Stimulated activated CD8-positive, alpha-beta memory T cell treated with anti-CD3 and anti-CD28 coated beads, Interleukin-15, amount 100 ng/mL, for 48 hours (primary cell): ENCODE data around the gene ZNF417.
"Not testable (repeated sequence)": the region's sequence is repeated elsewhere in the genome, so short reads cannot be mapped to it uniquely, and the experiment has no call there.

Source experiments
- DNase-seq, 2 donors: peaks; one replicate each; pipeline ENCODE4 v3.0.0-alpha.2; 2020; ENCODE audit warnings: low read depth in 2 of 2

The ZNF417 gene

DNA sequence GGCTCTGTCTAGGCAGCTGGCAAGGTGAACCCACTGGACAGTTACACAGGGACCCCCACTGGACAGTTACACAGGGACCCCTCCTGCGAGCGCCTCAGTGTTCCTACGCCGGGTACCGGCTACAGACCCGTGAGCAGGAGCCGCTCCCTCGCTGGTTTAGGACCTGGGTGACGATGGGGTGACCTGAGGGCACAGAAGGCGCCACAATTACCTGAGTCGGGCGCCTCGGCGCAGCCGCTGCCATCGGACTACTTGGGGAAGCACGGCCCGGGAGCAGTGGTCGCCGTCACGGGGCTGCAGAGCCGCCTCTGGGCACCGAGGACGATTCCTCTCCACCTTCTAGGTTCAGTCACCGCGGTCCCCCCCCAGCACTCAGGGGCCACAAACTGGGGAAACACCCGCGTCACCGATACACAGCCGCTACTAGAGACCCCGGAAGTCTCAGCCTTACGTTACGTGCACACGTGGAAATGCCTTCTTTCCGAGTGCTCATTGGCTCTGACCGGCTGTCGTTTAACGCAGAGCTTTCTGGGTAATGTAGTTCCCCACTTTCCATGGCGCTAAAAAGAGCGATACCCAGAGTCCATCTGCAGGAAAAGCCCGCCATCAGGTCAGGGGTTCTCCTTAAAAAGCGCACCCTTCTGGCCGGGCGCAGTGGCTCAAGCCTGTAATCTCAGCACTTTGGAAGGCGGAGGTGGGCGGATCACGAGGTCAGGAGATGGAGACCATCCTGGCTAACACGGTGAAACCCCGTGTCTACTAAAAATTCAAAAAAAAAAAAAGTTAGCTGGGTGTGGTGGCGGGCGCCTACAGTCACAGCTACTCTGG, at the start of gene ZNF417:
Gene ZNF417, minus strand, starts transcription at position 425 of the 828 bp plus-strand sequence. Its CDS starts 181 bp downstream, at position 244.
- peak; percentile 72 to 81 for DNase-seq

DNA sequence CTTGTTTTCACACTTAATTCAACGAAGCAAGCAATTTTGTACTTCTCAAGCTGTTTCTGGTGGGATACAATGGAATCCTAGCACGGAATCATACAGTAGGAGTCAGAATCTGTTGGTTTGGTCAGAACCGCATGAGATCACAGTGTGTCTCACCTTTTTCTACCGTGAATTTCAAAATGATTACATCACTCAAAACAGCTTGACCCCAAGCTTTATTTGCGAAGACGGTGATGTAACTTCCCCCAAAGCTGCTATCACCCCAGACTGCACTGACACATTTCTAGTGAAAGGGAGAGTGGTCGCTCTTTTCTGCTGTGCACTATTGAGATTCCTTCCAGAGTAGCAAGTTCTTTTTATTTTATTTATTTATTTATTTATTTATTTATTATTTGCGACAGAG, 48.4 kb upstream of the ZNF417 start:
- DNase-seq: no peak

DNA sequence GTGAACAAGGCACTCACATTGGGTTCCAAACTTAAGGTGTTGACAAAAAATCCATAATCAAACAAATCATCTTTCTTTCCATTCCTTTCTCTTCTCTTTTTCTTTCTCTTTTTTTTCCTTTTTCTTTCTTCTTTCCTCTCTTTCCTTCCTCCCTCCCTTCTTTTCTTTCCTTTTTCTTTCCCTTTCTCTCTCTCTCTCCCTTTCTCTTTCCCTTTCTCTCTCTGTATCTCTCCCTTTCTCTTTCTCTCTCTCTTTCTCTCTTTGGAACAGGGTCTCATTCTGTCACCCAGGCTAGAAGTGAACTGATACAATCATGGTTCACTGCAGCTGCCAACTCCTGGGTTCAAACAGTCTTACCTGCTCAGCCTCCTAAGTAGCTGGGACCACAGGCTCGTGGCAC, 45.4 kb upstream of the ZNF417 start:
- no peak for DNase-seq

DNA sequence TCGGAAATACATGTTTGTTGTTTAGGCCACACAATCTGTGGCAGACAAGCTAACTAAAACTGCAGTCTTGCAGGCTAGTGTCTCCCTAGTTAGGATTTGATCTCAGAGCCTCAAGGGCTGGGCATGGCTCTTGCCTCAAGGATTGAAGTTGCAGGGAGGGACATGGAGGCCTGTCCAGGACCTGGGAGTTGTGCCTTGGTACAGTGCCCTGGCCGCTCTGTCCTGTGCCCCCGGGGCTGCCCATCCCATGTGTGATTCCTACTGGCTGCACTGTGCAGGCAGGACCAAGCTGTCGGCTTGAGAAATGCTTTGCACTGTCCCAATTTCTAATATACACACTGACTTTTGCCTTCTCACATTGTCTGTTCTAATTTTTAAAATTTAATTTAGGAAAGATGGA, 38.6 kb upstream of the ZNF417 start:
- no peak for DNase-seq

DNA sequence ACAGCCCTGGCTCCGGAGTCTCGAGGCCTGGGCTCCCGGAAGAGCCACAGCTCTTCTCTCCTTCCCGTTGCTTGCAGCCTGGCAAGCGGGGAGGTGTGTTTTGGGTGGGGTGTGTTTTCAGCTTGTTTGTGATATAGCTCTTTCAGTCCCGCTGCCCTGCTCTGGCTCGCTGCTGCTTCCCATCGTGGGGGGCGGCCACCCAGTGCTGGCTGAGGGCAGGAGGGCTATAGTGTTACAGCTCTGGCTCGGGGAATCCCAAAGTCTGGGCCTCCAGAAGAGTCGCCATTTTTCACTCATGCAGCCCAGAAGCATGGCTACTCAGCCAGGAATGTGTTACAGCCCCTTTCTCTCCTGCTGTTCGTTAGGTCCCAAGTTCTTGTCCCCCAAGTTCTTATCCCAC, 33.3 kb upstream of the ZNF417 start:
- no peak for DNase-seq

DNA sequence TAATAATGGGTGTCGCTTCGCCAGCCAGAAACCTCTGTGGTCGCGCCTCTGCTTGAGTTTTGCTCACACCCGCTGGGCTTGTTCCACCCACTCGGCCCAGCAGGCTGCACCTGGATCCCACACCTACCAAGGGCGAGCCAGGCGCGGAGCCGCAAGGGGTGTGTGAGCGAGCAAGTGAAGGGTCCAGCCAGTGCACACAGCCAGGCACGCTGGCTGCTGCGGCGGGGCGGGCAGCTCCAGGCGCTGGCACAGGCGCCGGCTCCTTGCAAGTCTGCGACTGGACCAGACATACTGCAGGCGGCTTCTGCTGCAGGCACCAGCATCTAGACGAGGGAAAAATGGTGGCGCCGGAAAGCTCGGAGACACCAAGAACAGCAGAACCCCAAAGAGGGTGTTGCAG, 32.9 kb upstream of the ZNF417 start:
- DNase-seq: no peak

DNA sequence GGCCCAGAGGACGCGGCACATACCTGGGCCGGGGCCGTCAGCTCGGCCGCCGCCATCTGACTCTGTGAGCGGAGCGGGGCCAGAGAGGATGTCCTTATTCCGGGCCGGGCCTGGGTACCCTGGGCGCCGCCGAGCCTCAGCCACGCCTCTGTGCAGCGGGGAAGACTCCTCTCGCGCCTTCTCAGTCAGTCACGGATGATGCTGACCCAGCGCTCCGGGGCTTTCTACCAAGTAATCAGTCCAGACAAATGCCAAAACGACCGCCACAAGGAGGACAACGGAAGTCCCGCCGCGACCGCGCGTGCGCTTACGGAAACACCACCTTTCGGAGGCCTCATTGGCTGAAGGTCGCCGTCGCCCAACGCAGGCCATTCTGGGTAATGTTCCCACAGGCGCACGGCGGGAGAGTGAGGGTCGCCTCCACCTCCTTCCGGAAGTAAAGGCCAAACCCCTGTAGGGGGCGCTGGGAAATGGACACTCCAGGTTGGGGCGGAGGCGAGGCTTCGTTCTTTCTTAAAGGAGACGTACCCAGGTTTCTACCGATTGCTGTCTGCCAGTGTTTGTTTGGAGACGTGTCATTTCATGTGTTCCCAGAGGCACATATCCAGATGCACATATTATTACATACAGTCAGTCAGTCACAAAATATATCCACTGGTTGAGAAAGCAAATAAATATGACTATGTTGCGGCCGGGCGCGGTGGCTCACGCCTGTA, 31.2 kb upstream of the ZNF417 start, which contains the start of gene ZNF256:
Gene ZNF256, minus strand, starts transcription at position 288 of the 716 bp plus-strand sequence. Its CDS starts 232 bp downstream, at position 56.
- peak; percentile 83 to 89 for DNase-seq

DNA sequence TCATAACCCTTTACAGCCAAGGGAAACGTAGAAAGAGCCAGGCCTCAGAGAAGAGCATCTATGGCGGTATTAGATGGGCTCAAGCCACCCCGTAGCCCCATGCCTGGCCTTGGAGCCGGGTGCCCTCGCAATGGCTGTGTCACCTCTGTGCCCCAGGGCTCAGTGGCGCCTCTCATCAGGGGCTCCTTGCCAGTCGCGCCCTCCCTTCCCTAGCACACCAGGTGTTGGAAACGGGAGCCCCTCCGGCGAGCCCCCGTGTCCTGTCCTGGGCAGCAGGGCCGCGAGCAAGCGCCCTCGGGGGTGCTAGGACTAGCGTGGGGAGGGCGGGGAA, 30.7 kb upstream of the ZNF417 start:
- DNase-seq: no peak

DNA sequence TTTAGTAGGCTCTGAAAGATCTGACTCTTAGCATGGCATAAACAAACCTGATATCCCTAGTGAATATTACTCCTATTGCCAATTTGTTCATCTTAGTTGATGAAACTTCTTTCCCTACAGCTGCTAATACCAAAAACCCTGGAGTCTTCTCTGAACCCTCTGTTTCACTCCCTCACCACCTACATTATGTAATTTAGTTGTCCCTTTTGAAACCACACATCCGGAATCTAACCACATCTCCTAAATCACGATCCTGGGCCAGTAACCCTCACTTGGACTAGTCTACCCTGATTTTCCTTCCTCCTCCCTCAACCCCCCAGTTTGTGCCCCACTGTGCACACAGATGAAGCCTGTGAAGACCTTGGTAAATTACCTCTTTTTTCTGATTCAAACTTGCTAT, 29.9 kb upstream of the ZNF417 start:
- no peak for DNase-seq

DNA sequence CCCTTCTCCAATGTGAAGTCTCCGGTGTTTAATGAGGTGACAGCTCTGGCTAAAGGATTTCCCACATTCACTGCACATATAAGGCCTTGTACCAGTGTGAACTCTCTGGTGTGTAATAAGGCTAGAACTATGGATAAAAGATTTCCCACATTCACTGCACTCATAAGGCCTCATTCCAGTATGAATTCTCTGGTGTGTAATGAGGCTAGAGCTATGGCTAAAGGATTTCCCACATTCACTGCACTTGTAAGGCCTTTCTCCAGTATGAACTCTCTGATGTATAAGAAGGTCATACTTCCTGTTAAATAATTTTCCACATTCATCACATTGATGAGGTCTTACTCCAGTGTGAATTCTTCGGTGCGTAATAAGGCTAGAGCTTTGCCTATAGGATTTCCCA, 25.2 kb upstream of the ZNF417 start:
- no peak for DNase-seq

DNA sequence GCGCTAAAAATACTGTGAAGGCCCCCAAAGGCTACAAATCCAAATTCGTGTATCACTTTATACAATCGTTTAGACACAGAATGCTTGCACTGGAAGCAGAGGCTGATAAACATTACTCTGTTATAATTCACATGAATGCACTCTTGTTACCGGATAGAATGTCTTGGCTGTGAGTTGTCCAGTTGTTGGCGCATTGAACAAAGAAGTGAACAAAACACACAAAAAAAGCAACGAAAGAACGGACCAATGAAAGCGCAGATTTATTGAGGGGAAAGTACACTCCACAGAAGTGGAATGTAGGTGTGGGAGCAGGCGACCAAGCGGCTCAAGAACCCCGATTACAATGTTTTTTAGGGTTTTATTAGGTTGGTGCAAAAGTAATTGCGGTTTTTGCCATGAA, 19.3 kb upstream of the ZNF417 start:
- no peak for DNase-seq

DNA sequence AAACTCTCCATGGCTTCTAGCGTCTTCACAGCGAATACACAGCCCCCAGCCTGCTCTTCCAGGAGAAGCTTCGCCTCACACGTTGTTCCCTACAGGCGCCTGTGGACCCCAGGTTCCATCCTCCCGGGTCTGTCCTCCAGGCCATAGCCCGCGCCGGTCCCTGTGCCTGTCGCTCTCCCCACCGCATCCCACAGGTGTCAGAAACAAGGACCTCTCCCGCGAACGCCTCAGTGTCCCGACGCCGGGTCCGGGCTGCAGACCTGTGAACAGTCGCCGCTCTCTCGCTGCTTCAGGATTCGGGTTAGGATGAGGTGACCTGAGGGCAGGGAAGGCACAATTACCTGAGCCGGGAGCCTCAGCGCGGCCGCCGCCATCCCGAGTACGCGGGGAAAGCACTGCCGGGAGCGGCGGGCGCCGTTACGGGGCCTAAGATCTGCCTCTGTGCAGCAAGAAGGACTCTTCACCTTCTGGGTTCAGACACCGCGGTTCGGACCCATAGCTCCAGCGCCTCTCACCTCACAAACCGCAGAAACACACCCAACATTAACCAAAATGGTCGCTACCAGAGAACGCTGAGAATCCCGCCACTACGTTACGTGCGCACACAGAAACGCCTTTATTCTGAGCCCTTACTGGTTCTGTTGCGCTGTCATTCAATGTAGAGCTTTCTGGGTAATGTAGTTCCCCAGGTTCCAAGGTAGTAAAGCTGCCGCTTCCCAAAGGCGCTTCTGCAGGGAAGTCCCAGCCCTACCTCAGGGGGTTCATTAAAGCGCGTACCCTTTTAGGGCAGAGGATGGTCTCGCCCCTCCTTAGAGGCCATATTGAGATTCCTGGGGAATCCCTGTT, 18.7 kb upstream of the ZNF417 start, which contains the start of gene ZNF418:
Gene ZNF418, minus strand, starts transcription at position 583 of the 846 bp plus-strand sequence. CDS start 1,580 bp downstream, outside the sequence.
- DNase-seq: peak in 1 of 2 donors; percentile 9

DNA sequence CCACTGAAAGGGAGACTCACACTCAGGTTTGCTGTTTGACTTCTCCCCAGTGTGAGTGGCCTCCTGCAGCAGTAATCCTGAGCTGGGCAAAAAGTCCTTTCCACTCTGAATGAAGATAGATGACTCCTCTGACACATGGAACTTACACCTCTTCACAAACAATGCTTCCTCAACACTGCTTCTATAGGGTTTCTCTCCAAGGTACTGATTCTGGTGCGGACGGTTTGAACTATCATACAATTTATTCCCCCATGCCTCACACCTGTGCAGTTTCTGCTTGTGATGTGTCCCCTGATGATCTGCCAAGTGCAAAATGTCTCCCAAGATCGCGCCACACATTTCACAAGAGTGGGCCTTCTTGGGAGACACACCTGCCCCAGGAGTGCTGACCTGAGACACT, 11.2 kb upstream of the ZNF417 start:
- no peak for DNase-seq

DNA sequence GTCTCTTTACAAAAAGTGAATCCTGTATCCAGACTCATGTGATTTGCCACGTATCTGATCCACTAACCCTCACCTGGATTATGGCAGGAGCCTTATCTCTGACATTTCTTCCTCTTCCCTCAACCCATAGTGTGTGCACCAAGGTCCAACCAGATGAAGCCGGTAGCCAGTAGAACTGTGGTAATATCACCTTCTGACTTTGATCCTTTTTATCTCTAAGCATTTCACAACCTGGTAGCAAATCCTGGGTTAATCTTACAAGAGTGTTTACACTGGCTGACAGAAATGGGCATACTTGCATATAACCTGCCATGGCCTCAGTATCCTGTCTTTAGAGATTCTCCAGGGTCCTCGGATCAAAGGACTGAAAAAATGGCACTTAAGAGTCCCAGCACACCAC, 1.9 kb downstream of the ZNF417 start:
- no peak for DNase-seq

DNA sequence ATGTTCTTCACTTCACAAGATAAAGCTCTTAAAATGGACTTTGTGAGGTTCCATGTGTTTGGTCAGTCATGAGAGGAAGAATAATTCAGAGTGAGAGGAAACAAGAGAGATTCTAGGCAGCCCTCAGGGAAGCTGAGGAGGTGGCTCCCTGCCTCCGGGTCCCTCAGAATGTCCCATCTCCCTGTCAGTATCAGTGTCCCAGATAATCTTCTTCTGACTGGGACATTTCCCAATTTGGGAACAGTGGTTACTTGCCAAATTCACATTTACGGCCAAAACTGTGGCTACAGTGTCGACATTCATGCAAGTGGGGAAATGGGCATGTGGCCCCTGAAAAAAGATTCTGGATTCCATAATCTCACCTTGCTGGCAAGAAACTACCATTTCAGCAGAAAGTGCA, 9.0 kb downstream of the ZNF417 start:
- no peak for DNase-seq

DNA sequence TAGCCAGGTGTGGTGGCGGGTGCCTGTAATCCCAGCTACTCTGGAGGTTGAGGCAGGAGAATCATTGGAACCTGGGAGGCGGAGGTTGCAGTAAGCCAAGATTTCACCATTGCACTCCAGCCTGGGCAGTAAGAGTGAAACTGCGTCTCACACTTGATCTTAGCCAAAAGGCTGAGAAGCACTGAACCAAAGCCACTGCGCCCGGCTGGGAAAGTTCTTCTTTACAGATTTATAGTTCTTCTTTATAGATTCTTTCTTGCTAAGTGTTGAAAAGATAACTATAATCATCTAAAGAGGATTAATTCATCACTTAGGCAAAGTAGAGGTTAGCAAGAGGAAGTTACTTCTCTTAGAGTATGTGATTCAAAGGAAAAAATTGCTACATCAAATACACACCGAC, 11.1 kb downstream of the ZNF417 start:
- no peak for DNase-seq

DNA sequence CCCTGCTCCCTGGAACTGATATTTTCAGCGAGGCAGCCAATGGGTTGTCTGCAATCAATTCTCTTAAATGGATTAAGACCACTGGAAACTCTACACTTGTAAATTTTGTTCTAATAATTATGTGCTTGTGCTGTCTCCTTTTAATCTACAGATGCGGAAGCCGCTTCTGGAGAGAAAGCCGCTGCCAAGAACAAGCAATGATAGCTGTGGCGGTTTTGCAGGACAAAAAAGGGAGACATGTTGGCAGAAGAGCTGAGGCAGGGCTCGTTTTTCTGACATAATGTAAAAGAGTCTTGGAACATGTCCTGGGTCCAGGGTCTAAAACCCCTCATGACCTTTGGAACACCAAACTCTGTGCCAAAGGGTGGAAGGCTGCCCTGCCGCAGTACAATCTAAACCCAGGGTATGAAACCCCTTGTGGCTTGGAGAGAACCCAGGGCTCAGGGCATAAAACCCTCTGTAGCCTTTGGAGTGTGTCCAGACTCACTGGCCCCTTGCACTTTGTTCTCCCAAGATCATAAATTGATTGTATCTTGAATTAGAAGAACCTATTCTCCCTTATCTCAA, 12.7 kb downstream of the ZNF417 start:
- no peak for DNase-seq

DNA sequence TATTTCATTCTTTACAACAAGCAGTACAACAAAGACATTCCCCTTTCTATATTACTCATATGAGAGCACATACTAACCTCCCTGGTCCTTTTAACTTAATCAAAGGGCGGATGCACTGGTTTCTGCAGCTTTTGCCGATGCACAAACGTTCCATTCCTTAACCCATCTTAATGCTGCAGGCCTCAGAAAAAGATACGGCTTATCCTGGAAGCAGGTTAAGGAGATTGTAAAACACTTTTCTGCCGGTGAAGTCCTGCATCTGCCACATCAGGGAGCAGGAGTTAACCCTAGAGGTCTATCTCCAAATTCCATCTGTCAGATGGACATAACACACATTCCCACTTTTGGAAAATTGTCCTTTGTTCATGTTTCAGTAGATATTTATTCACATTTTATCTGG, 16.1 kb downstream of the ZNF417 start:
- no peak for DNase-seq

DNA sequence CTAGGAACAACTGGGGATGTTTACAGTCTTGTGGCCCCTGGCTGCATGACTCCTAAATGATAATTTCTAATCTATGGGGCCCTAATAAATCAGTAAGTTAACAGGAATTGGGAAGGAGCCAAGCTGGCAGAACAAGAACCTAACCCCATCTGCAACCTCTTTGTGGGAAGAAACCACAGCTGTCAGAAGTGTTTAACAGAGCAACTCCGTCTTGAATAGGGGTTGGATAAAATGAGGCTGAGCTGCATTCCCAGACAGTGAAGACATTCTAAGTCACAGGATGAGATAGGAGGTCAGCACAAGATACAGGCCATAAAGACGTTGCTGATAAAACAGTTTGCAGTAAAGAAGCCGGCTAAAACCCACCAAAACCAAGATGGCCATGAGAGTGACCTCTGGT, 25.7 kb downstream of the ZNF417 start:
- DNase-seq: not testable (repeated sequence)

DNA sequence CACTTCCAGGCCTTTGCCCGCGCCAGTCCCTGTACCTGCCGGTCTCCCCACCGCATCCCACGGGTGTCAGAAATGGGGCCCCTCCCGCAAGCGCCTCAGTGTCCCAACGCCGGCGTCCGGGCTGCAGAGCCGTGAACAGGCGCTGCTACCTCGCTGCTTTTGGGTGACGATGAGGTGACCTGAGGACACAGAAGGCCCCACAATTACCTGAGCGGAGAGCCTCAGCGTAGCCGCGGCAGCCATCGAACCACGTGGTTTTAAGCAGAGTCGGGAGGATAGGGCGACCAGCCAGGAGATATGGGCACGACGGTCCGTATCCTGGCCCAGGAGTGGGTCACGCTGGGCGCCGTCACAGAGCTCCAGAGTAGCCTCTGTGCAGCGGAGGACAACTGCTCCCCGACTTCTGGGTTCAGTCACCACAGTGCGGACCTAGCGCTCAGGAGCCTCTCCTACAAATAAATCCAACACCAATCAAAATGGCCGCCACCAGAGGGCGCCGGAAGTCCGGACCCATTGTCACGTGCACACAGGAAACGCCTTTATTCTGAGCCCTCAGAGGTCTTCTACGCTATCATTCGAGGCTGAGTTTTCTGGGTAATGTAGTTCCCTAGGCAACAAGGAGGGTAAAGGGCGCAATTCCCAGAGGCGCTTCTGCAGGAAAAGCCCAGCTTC, 27.7 kb downstream of the ZNF417 start, which contains the start of gene ZNF814:
Gene ZNF814, minus strand, starts transcription at position 478 of the 672 bp plus-strand sequence. Its CDS starts 235 bp downstream, at position 243.
- peak; percentile 55 to 72 for DNase-seq

DNA sequence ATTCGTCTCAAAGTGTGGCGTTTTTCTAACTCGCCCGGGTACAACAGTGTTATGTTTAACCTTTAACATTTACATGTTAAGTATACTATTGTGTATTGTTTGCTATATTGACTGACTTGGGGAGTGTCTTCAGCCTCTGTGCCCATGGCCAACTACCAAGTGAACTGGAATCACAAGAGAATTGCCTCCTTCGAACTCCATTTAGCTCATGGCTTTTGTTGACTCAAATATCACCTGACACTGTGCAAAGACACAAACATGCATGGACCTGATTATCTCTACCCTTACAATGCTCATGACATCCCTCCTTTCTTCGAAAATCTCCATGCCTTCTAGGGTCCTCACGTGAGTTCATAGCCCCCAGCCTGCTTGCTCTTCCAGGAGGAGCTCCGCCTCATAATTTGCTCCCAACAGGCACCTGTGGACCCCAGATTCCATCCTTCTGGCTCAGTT, 28.3 kb downstream of the ZNF417 start:
- no peak for DNase-seq
